HG03045 (cell line): ENCODE data around the gene LIN54.
"Not testable (repeated sequence)": the region's sequence is repeated elsewhere in the genome, so short reads cannot be mapped to it uniquely, and the experiment has no call there.

ENCODE experiments used
- ATAC-seq: cut with Tn5 transposase; IDR thresholded peaks from one replicate; pipeline ENCODE4 v1.9.1; 2021; ENCODE audit warnings: mild to moderate bottlenecking, moderate library complexity; ENCODE audit not compliant: unreplicated experiment

The LIN54 gene

DNA sequence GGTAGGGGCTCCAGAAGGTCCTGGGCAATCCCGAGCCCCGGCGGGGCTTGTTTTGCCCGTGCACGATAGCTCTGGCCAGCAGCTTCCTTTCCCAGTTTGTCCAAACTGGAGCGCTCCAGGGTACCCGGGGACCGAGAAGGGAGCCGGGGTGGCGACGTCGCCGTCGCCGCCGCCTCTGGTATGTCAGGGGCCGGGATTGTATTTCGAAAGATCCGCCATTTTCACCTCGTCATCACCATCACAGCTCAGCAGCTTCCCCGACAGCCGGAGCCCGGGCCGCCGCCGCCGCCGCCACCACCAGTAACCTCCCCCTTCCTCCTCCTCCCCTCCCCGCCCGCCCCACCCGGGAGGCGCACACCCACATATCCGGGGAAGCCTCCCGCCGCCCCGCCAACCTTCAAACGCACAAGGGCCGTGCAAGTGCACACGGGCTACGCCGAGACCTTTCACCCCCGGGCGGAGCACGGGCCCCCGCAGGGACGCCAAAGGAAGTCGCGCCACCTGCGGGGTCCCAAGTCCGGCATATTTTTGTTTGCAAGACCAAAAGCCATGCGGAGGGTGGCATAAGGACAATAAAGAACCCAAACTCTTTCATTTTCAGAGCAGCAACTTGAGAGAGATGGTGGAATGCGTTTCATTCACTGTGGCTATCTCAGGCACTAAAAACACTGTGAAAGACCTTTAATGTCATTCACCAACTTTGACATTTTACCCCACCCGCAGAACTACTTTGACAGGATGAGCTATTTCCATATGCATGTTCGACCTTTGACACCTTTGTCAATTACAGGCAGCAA, at the start of gene LIN54:
LIN54 (minus strand) TSS at position 302 of the 797 bp plus-strand sequence. CDS start 25,979 bp downstream, outside the sequence.
- ATAC-seq, result peak; percentile 48

DNA sequence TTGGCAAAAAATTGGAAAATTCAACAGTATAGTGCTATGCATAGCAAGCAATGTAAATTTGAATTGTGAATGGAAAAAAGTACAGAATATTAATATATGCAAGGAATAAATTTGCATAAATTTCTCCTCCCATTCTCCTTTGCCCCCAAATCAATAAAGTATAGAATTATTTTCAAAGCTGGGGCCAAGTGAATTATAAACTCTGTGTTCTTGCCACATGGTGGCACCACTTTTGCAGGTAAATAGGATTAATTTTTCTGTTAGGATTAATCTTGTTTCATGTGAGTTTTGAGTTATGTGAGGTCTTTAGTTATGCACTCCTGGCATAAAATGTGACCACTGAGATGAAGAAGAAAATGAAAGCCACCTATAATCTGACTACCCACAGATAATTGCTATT, 44.3 kb upstream of the LIN54 start:
- no peak for ATAC-seq

DNA sequence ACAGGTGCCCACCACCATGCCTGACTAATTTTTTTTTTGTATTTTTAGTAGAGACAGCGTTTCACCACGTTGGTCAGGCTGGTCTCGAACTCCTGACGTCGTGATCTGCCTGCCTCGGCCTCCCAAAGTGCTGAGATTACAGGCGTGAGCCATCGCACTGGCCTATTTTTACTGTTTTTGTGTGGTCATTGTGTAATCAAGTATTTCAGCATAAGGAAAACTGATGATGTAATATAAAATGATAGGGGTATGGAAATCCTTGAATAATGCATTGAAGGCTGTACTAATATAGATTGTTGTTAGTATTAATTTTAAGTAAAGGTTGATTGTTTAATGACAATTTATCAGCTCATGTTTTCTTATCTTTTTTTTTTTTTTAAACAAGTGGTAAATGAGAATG, 38.2 kb upstream of the LIN54 start:
- not testable (repeated sequence) for ATAC-seq

DNA sequence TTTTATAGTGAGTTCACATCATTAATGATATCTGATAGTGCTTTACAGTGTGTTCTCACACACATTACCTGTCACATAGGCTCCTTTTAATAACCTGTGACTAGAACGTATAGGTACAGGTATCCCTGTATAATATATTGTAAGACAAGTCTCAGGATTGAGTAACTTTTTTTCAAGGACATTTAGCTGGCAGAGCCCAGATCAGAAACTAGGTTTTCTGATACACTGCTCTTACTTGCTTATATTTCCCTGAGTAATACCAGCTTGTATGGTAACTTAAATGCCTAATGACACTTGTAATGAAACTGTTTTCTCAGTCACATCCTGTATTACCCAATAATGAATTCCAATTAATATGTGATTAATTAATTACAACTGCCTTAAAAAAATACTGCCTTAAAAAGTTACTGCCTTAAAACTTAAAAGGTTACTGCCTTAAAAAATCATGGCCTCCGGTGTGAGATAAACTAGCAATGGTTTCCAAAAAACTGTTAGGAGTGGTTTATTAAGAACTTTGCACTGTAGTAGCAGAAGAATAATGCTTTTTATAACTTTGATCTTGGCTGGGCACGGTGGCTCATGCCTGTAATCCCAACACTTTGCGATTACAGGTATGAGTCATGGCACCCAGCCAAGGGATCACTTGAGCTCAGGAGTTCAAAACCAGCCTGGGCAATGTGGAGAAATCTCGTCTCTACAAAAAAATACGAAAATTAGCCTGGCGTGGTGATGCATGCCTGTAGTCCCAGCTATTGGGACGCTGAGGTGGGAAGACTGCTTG, 36.3 kb upstream of the LIN54 start:
- no peak for ATAC-seq

DNA sequence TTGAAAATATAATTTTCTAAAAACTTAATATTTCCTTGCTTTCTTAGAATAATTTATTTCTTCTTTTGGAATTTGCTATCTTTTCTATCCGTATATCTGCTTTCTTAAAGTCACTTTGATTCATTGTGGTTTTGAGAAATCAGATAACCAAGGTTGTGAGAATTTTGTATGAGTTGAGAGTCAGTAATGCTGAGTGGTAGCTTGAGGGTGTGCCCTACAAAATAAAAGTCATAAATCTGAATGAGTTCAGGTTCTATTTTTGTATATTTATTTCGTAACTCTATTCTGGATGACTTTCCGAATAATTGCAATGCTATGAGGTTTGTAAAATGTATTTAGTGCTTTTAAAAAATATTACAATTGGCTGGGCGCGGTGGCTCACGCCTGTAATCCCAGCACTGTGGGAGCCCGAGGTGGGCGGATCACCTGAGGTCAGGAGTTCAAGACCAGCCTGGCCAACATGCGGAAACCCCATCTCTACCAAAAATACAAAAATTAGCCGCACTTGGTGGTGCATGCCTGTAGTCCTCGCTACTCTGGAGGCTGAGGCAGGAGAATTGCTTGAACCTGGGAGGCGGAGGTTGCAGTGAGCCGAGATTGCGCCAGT, 33.3 kb upstream of the LIN54 start:
- ATAC-seq, result no peak

DNA sequence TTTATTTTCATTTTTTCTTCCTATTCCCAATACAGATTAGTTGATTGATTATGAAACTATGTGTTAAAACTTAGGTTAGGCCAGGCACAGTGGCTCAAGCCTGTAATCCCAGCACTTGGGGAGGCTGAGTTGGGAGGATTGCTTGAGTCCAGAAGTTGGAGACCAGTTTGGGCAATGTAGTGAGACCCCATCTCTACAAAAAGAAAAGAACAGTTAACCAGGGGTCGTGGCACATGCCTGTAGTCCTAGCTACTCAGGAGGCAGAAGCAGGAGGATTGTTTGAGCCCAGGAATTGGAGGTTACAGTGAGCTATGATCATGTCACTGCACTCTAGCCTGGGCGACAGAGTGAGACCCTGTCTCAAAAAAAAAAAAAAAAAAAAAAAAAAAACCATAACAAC, 32.5 kb upstream of the LIN54 start:
- not testable (repeated sequence) for ATAC-seq

DNA sequence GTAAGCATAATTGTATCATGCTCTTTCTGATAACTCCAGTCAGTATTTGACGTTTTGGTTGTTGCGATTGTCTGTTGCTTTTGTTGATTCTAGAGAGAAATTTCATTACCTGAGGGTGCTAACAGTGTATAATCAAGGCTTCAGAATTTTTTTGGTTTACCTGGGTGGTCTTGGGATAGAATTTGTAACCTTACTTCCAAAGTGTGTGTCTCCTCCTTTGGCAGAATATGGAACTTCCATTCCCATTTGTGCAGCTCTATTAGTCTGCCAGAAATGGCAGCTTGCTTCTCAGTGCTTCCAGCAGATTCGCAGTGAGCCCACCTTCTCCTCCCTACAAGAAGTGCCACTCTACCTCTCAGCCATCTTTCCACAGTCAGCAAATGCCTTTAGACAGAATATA, 29.6 kb upstream of the LIN54 start:
- no peak for ATAC-seq

DNA sequence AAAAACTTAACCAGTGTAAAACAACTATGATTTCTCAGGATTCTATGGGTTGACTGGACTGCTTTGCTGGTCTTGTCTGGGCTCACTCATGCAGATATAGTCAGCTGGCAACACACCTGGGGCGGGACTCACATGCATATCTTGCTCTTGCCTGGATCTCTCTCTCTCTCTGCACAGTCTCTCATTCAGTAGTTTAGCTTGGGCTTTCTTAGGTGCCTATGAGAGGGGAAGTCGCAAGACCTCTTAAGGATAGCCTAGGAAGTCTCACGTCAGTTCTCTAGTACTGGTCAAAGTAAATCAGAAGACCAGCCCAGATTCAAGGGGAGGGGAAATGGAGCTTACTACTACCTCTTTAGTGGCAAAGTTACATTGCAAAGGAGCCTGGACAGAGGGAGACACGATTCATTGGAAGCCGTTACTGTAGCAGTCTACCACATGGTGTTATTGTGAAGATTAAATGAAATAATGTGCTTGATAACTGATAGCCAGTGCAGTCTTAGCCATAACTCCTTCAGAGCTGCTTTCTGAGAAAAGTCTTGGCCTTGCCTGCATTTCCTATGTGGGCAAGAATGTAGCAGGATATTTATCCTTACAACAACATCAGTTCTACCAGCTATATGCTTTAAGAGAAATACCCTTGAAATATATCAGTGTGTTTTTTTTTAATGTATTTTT, 26.5 kb upstream of the LIN54 start:
- no peak for ATAC-seq

DNA sequence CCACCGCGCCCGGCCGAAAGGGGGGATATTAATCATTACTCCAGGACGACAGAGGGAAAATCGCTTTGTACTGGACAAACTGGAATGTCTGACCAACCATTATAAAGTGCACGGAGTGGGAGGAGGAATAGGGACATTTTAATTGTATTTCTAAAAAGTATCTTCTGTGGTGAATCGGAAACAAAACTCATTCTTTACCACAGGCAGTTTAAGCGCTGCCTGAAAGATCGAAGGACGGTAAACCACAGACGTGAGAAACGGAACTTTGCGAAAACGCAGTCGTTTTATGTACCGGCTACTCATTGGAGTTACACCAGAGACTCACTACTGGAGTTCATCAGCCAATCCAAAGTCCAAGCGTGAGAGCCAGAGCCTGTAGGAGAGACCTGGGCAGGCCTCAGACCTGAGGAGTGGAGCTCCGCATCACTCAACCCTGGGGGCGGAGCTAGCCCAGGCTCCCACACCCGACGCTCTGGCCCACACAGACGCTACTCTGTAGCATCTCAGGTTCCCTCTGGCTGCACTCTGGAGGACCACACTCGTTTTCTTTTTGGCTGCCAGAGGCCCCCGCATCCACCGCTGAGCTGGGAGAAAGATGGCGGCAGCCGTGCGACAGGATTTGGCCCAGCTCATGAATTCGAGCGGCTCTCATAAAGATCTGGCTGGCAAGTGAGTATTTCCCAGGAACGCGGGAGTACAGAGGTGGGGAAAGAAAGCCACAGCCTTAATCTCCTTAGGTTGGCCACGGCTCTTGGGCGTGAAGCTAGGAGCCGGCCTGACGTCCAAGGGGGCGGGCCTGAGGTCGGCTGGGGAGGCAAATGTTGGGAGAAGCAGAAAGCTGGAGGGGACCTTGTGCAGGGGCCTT, 24.2 kb upstream of the LIN54 start, which contains the start of gene COPS4:
COPS4 (plus strand) TSS at position 554 of the 865 bp plus-strand sequence; CDS start at position 596, 42 bp downstream.
- peak; percentile 97 for ATAC-seq

DNA sequence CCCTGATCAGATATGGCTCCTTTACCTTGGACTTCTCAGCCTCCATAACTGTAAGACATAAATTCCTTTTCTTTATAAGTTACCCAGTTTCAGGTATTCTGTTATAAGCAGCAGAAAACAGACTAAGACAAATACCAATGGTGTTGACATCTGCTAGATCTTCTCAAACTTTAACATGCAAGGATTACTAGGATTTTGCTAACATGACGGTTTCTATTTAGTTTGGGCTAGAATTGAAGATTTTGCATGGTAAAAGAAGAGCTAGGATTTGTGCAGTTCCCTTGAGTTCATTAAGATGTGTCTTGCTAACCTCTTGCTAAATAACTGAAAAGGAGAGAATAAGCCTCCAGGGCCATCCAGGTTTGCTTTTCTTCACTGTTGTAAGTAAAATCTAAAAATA, 19.1 kb upstream of the LIN54 start:
- no peak for ATAC-seq

DNA sequence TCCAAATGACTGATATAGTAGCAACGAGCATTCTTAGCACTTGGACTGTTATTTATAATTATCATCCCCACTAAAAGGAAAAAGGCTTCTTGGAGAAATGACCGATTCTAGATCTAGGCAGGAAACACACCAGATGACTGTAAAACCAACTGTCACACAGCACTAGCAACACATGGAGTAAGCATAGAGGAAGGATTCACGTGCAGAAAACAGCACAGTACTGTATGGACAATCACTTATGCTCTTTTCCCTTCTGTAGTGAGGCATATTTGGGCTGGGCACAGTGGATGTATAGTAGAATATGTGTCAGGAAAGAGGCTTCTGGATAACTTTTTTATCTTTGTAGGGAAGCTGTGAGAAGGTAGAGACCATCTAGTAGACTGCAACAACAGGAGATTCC, 18.4 kb upstream of the LIN54 start:
- no peak for ATAC-seq

DNA sequence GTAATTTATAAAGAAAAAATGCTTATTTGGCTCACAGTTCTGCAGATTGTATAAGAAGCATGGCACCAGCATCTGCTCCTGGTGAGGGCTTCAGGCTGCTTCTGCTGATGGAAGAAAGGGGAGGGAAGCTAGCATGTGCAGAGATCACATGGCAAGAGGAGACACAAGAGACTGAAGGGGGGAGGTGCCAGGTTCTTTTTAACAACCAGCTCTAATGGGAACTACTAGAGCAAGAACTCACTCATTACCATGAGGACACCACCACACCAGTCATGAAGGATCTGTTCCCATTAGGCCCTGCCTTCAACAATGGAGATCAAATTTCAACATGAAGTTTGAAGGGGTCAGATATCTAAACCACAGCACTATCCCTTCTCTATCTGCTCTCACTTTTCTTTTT, 14.9 kb upstream of the LIN54 start:
- no peak for ATAC-seq

DNA sequence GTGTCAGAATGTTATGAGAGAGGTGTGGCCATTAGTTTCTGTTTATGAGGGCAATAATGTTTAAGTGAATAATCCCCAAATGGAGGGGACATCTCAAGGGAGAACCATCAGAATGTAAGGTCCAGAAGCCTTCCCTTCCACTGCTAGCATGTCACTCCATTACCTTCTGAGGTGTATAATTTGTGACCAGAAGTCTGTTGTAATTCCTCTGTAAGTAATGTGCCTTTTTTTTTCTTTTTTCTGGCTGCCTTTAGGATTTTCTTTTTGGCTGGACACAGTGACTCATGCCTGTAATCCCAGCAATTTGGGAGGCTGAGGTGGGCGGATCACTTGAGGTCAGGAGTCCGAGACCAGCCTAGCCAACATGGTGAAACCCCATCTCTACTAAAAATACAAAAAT, 13.6 kb upstream of the LIN54 start:
- ATAC-seq, result no peak

DNA sequence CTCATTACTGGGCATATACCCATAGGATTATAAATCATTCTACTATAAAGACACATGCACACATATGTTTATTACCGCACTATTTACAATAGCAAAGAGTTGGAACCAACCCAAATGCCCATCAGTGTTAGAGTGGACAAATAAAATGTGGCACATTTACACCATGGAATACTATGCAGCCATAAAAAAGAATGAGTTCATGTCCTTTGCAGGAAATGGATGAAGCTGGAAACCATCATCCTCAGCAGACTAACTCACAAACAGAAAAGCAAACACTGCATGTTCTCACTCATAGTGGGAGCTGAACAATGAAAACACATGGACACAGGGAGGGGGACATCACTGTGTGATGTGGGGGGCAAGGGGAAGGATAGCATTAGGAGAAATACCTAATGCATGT, 13.0 kb upstream of the LIN54 start:
- ATAC-seq, result not testable (repeated sequence)

DNA sequence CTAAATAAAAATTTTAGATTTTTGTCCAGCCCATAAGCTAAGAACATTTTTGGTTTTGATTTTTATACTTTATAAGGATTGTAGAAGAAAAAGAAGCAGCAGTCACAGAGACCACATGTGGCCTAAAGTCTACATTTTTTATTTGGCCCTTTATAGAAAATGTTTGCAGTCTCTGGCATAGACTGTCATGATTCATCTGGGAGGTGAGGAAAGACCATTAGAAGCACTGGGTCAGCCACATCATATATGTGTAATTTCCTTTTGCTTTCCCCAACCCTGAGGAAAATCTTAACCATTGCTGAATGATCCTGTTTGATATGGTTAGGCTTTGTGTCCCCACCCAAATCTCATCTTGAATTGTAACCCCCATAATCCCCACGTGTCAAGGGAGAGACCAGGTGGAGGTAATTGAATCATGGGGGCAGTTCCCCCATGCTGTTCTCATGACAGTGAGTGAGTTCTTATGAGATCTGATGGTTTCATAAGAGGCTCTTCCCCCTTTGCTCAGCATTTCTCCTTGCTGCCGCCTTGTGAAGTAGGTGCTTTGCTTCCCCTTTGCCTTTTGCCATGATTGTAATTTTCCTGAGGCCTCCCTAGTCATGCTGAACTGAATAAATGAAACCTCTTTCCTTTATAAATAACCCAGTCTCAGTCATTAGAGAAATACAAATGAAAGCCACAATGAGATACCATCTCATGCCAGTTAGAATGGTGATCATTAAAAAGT, 12.3 kb upstream of the LIN54 start:
- no peak for ATAC-seq

DNA sequence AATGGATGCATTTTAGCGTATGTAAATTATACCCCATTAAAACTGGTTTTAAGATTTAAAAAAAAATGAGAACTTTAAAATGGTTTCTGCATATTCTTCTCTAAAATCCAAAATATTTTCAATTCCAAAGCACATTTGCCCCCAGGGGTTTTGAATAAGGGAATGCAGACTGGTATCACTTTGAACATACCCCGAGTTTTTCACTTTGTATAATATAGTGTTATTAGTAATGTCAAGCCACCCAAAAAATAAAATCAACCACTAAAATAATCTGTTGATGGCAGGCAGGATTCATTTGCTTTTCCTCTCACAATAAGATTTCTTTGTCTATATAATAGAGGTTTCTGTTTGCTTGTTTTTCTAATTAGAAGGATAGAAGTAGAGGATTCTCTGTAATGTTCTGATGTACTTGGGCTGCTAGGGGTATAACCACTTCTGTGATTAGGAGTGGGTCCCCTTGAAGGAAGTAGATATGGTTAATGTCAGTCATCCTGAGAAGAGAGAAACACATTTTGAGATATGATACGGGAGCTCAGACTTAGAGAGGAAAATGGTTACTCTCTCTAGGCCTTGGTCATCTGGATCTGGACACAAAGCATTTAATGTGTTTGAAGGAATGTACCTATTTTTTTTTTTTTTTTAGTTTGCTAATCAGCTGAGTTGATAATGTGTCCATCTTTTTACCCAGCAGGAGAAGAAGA, 9.3 kb upstream of the LIN54 start:
- no peak for ATAC-seq

DNA sequence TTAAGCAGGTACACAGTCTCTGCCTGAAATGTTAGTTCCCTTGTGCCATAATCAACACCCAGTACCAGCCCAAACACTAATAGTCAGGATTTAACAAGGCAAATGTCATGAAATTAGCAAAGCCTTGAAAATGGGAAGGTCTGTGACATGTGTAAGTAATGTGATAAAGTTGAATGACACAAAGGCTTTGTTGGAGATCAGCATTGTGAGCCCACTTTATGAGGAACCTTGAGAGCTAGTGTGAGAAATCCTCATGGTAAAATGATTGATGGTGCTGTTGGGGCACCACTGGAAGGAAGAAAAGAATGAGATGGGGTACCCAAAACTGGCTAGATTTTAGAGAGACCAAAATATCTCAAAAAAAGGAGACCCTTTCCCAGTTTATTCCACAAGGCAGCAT, 3.3 kb upstream of the LIN54 start:
- ATAC-seq, result no peak

DNA sequence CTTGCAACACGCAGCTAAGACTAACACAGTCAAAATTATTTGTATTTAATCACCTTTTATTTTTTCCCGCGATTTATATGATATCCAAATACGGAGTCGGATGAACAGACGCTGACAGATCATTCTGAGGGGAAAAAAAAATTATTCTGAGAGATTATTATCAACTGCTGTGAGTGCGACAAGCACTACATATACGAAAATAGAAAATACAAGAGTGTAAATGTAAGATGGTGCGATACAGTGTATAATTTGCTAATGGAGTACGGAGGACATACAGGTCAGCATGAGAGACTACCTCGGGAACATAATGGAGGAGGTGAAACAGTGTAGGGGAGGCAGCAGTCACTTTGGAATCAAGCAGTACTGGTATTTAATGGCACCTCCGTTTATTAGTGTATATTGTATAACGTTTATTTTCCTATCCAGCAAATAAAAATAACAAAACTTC, 2.8 kb upstream of the LIN54 start:
- no peak for ATAC-seq
